Measurements from ENCODE around the gene FKBP2.

Gene FKBP2

DNA sequence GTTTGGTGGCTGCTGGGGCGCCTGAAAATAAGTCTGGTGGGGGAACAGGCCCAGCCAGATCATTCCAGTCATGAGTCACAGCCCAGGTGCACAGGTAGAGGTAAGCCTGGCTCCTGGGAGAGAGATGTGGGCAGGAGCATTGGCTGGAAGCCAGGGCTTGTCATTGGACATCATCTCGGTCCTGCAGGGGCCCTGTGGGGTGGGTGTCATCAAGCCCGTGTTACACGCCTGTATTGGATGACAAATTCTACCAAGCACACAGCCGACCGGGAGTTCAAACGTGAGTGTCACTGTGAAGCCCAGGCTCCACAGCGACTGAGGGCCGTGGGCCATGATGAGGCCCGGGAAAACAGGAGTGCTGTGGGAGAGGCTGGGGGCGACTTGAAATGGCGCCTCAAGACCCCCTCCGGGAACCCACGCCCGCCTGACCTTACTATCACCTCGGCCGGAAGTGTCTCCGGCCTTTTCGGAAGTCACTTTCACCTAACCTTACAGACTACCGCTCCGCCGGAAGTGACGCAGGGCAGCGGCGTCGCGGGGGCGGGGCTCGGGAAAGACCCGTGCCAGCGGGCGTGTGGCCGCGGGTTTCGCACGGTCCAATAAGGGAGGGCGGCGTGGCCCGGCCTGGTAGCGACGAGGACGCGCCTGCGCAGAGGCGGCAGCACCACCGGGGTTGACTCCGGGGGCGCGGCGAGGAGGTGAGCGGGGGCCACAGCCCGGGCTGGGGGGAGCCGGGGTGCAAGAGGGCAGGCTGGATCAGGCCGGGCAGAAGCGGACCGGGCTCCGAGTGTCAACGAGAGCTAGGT is at the start of gene FKBP2:
Gene FKBP2 (plus strand): TSS at position 661 of the 806 bp plus-strand sequence. CDS start 1,293 bp downstream, outside the sequence.
- peak; percentile 94 for DNase-seq (ENCODE audit: low read depth, low spot score)

DNA sequence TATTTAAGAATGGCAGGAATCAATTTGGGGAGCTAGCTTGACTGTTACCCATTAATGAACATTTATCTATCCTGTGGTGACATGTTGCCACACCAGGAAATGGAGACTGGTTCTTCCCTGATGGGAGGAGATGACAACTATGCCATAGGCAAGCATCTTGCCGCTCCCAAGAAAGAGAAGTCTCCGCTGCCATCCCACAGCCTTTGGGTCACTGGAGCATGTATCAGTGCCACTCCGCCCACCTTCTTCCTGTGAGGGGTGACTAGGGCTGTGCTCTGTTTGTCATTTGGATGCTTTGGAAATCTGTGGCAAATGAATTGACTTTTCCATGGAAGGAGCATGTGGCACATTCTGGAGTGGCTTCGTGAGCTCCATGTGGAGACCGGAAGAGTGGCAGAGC is 48.5 kb upstream of the FKBP2 start:
- DNase-seq (ENCODE audit: low read depth, low spot score) = no peak

DNA sequence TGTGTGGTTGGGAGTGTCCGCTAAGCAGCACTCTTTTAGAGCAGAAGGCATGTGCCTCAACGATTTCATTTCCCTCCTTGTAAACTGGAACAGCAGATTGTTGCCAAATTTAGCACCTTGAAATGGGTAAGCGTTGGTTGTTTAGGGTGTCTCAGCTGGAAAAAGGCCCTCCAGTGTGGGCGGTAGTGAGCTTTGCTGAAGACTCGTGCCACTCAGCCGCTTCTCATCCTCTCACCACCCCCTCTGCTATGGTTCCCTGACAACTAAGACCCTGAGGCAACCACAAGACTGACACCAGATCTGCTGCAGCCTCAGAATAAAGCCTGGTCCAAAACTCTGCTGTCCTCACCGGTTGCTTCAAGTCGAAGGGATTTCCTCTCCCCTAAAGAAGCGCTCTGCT is 44.3 kb upstream of the FKBP2 start:
- DNase-seq (ENCODE audit: low read depth, low spot score) = no peak

DNA sequence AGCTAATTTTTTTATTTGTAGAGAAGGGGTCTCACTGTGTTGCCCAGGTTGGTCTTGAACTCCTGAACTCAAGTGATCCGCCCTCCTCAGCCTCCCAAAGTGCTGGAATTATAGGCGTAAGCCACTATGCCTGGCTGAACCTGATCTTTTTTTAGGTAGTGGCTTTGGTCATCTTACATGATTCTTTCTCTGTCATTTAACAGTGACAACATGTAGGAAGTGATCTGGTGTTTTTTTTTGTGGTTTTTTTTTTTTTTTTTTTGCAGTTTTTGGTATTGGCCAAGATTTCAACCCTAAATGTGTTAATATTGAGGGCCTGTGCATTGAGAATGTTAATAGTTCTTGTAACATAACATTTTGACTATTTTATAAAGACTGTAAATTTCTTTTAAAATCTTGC is 42.4 kb upstream of the FKBP2 start:
- DNase-seq (ENCODE audit: low read depth, low spot score) = no peak

DNA sequence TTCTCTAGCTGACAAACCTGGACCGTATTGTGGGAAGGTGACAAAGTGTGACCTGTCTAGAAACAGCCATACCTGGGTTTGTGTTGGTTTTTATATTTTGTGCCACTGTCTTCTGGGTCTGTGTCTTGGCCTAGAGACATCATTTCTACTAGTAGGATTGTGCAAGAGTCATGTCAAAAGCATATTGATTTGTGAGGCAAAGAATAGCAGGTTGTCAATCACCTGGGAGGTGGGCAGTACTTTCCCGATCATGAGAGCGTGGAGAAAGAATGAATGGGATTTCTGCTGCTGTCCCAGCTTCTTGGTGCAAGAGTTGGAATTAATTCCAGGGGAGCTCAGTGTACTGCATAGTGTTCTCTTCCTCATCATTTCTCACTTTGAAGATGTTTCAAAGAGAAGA is 39.4 kb upstream of the FKBP2 start:
- no peak for DNase-seq (ENCODE audit: low read depth, low spot score)

DNA sequence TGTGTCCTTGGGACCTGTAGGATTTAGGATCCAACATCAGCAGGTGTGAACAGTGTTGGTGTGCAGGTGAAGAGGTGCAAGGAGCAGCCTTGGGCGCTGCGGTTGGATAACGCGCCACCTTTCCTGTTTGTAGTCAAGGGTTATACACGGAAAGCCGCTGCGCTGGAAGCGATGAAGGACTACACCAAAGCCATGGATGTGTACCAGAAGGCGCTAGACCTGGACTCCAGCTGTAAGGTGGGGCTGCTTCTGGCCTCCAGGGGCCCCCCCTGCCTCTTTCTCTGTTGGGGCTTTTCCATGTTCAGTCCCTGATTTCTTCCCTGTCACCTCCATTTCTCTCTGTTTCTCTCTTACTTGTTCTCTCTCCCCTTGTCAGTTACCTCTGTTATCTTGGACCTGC is 37.9 kb upstream of the FKBP2 start:
- DNase-seq (ENCODE audit: low read depth, low spot score) = no peak

DNA sequence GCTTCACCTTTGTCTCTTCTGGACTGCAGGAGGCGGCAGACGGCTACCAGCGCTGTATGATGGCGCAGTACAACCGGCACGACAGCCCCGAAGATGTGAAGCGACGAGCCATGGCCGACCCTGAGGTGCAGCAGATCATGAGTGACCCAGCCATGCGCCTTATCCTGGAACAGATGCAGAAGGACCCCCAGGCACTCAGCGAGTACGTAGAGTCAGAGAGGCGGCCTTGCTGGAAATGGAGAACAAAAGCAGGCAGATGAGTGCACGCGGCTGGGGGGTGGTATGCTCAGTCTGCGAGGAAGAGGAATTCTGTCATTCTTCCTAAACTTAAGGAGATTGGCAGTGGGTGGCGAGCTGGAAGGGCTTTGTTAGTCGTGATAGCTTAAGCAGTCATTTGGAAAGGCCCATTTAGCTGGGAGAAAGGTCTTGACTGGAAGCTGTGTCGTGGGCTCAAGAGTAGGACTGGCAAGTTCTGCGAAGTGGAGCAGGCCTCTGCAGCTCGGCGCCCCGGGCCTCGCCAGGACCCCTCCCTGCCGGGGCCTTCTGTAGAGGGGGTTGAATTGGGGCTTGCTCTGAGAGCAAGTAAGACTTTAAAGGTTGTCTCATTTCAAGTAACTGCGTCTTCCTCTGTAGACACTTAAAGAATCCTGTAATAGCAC is 37.3 kb upstream of the FKBP2 start:
- DNase-seq (ENCODE audit: low read depth, low spot score) = no peak

DNA sequence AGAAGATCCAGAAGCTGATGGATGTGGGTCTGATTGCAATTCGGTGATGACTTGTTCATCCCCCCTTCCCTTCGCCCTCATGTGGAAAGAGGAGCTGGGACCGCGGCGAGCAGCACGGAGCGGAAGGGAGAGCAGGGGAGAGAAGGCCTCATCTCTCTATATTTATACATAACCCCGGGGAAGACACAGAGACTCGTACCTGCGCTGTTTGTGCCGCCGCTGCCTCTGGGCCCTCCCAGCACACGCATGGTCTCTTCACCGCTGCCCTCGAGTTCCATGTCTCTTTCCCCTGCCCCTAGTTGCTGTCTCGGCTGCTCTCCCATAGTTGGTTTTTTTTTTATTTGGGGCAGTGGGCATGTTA is 36.8 kb upstream of the FKBP2 start:
- no peak for DNase-seq (ENCODE audit: low read depth, low spot score)

DNA sequence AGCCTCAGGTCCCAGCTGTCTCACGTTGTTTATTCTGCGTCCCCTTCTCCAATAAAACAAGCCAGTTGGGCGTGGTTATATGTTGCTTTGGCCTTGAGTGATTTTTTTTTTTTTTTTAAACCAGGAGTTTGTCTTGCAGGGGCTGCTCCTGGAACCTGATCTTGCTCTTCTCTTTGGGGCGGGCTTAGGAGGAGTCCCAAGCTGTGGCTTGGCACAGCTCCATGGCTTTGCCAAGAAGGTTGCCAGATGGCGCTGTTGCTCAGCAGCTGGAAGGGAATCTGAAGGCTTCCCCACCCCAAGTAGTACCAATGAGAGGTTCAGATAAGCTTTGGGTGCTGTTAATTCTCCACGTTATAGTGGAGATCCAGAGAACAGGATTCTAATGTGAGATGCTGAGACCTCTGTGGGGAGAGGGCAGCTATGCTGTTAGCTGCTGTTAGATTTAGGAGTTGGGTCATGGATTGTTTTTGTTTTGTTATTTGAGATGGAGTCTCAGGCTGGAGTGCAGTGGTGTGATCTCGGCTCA is 36.4 kb upstream of the FKBP2 start:
- peak; percentile 93 for DNase-seq (ENCODE audit: low read depth, low spot score)

DNA sequence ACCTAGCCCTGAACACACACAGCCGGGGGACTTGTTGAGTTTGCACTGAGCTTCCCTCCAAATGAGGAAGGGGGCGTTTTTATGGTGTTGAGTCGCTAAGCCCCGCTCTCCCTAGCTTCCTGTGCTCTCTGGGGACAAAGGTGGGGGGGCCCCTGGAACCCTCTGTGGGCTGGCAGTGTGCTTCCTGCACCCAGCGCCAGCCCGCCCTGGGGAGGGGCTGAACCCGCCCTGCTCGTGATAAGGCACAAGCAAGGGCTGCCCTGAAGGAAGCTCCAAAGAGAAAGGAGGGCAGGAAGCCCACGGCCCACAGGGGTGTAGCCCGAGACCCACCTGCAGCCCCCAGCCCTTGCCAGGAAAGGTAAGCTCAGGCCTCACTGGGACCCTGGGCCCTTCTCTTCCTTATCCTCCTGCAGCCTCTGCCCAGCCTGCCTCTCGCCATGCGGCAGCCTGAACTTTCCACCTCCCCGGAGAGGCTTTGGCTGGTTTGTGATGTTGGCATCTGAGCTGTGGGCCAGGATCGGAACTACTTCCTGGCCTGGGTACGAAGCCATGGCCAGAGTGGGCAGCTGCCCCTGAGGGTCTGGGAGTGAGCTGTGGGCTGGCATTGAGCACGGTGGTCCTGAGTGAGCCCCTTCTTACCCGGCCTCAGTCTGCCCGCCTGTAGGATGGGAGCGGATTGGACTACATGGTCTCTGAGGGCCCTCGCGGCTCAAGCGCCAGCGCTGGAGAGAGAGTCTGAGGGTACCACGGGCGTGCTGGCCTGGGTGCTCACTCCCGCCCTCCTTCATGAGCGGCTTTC is 34.2 kb upstream of the FKBP2 start, which contains the start of gene FERMT3:
Gene FERMT3 (plus strand): TSS at position 265 of the 799 bp plus-strand sequence. CDS start 644 bp downstream, outside the sequence.
- no peak for DNase-seq (ENCODE audit: low read depth, low spot score)

DNA sequence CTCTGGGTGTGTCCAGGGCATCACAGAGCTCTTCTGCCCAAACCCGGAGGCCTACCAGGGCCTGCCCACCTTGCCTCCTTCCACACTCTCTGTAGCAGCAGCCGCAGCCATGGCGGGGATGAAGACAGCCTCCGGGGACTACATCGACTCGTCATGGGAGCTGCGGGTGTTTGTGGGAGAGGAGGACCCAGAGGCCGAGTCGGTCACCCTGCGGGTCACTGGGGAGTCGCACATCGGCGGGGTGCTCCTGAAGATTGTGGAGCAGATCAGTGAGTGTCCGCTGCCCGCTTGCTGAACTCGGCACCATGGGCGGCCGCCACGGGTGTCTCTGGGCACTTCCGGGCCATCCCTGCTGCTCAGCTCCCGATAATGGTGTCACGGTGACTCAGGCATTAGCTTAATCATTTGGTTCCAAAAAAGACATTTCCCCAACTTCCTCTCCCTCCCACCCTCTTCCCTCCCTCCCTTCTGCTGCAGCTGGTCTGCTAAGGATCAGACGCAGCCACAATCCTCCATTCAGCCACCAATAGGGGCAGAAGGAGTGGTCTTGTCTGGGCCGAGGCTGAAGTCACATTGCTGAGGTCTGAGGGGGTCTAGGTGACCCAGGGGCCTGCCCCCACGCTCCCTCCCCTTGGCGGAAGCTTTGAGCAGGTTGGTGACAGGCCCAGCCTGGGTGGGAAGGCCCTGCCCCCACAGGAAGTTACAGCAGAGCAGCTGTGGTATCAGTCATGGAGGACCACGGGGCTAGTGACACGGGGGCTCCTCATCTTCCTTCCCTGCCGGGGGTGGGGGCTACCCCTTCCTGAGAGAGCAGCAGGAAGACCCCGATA is 33.4 kb upstream of the FKBP2 start:
- DNase-seq (ENCODE audit: low read depth, low spot score) = no peak

DNA sequence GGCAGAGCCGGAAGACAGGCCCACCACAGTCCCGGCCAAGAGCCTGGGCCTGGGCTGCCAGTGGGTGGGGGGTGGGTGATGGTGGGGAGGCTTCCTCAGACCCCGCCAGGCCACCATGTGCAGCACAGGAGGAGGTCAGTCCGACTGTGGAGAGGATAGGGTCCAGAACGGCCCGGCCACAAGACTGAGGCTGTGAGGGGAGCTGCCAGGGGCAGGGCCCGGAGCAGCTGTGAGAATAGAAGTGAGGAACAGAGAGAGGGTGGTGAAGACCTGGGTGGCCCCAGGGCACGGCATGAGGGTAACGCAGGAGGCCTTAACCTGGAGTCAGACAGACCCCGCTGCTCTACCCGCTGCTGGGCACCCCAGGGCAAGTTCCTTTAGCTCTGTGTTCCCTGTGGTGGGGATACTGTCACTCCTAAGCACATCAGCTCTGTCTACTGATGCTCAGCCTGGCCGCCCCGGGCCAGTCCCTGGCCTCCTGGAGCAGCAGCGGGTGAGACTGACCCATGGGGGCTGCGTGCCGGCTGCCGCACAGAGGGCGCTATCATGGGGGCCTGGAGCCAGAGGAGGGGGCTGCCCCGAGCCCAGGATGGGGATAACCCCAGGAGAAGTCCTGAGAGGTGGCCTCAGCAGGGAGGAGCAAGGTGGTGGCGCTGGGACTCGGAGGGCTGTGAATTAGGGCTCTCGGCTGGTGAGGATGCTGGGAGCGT is 32.7 kb upstream of the FKBP2 start:
- DNase-seq (ENCODE audit: low read depth, low spot score) = no peak

DNA sequence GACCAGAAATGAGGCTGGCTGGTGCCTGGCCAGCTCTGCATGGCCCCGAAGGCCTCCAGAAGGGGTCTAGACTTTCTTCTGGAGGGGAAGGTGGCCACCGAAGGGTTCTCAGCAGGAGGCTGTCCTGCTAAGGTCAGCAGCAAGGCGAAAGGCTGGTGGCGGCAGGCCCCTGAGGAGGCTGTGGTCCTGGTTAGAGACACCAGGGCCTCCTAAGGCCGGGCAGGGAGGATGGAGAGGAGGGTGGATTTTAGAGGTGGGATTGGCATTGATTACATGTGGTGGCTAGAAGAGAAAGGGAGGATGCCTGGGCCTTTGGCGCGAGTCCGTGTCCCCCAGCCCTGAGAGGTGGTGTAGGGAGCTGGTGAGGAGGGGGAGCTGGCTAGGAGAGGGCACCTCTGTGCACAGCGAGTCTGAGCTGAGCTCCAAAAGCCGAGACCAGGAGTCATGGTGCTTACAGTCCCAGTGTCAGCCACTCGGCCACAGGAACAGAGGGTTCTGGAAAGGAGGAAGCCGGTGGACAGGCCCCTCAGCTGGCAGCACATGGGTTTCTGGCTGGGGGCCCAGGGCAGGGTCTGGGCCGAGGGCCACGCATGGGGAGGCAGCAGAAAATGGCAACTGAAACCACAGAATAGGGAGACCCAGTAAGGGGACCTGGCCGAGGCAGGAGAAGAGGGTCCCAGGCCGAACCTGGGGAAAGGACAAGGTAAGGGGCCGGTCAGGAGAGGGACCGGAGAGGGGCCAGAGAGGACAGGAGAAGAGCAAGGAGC is 31.9 kb upstream of the FKBP2 start:
- no peak for DNase-seq (ENCODE audit: low read depth, low spot score)

DNA sequence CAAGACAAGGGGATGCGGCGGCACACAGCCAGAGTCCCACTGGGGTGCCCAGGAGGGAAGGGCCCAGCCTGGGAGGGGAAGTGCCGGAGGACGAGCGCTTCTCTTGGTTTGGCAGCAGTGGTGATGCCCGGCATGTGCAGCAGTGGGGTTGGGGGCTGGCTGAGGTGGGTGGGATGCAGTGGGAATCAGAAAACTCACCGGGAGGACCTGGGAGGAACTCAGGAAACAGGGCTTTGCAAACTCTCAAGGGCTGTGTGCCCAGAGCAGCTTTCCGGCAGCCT is 31.4 kb upstream of the FKBP2 start:
- DNase-seq (ENCODE audit: low read depth, low spot score) = no peak

DNA sequence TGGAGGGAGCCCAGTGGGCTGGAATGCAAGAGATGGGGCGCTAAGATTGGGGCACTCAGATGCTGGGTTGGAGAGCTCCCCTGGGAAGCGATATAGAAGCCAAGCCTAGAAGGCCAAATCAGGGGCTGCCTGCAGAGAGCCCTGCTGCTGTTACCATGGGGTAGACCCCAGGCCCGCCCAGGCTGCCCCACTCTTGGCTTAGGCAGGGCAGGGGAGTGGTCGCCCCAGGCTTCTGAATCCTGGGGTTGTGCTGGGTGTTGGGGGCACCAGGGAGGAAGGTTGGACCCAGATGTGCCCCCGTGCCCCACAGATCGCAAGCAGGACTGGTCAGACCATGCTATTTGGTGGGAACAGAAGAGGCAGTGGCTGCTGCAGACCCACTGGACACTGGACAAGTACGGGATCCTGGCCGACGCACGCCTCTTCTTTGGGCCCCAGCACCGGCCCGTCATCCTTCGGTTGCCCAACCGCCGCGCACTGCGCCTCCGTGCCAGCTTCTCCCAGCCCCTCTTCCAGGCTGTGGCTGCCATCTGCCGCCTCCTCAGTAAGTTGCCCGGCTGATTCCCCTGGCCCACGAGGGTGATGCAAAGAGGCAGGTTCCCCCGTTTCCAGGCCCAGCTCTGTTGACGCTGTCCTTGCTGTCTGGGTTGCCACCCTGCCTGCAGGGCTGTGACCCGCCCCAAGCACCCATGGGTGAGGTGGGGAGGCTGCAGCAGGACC is 30.4 kb upstream of the FKBP2 start:
- DNase-seq (ENCODE audit: low read depth, low spot score) = no peak

DNA sequence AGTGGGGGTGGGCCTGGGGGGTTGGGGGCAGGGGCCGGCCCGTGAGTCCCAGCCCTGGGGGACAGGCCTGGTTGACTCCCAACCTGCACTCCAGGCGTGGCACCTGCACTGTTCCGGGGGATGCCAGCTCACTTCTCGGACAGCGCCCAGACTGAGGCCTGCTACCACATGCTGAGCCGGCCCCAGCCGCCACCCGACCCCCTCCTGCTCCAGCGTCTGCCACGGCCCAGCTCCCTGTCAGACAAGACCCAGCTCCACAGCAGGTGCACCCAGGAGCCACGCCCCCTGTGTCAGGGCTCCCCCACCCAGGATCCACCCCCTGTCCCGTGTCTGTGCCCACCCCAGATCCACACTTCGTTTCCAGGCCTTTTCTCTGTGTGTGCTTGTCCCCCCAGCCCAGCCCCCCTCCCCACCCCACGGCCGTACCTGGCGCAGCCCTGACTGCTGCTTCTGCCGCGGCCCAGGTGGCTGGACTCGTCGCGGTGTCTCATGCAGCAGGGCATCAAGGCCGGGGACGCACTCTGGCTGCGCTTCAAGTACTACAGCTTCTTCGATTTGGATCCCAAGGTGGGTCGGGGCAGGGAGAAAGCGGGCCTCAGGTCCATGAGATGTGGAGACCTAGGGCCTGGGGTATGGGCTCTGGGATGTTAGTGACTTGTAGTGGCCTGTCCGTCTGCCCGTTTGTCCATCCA is 29.6 kb upstream of the FKBP2 start:
- DNase-seq (ENCODE audit: low read depth, low spot score) = no peak

DNA sequence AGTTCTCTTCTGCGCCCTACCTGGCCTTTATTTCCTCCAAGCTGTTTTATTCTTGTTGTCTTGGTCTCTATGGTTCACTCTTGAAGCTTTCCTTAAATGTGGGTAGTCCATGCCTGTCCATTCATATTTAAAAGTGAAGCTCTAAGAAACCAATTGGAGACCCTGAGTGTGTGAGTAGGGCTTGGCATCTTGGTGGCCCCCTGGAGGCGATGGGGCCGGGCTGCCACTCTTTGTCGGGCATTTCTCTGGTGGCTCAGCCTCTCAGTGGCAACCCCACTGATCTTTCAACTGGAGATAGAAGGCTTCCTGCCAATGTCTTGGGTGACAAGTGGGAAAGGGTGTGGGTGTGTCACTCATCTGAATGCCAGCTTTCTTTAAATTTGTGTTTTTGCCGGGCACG is 24.0 kb upstream of the FKBP2 start:
- DNase-seq (ENCODE audit: low read depth, low spot score) = no peak

DNA sequence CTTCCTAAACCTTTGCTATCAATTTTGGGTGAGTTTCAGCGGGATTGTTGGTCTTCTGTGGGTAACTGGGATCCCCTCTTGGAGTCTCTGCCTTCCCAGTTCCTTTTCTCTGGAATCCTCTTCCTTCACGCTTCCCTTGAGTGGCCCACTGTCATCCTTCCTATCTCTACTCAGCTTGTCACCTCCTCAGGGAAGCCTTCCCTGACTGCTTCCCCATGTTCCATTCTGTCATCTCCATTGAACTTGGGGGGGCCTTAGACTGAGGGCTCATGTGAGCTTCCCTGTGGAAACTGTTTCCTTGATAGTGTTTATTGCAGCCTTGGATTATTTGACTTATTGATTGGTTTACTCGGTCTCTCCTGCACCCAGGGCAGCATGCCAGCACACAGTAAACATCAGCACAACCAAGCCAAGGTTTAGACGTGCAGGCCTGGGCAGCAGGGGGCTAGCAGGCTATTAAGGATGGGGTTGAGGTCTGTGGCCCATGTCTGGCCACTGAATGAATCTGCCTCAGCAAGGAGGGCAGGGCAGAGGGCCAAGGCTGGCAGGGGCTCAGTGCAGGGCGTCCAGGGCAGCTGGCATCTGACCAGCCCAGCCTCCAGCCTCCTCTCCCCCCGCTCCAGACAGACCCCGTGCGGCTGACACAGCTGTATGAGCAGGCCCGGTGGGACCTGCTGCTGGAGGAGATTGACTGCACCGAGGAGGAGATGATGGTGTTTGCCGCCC is 22.1 kb upstream of the FKBP2 start:
- no peak for DNase-seq (ENCODE audit: low read depth, low spot score)
